ENCODE data around the gene FGR.

DNA sequence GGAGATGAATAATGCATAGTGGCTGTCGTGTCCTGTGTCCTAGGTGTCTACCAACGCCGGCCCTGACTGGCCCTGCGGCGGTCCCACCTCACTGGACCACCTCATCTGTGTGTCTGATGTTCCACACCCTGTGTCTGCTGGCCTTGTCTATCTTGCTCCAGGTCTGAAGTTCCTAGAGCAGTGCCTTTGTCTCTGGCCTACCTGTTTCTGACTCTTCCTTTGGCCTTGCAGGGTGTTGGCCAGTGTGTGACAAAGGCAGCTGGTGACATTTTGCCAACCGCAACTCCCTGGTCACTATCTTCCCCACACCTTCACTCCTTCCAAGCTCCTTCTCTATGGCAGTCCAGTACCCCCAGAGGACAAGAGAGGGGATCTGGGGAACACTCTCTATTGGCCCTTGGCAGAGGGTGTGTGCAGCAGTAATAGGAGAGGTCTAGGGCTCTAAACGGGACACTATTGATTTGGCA is 29.7 kb downstream of the FGR start:
- TF ChIP-seq EZH2phosphoT487 (IDR thresholded peaks at IDR 0.05; ENCODE audit: borderline replicate concordance) (no peak), SIN3A (IDR thresholded peaks at IDR 0.05; ENCODE audit: low read depth) (no peak), JUND (IDR thresholded peaks at IDR 0.05) (no peak), YY1 (IDR thresholded peaks at IDR 0.05; ENCODE audit: extremely low read depth, insufficient replicate concordance, low read depth, low read length) (no peak), POLR2A (IDR thresholded peaks at IDR 0.05; ENCODE audit: borderline replicate concordance, extremely low read depth, insufficient read depth, insufficient read length) (no peak), TCF7L2 (IDR thresholded peaks at IDR 0.05; ENCODE audit: borderline replicate concordance, extremely low read depth, insufficient read depth, insufficient read length) (no peak), CEBPB (IDR thresholded peaks at IDR 0.05; ENCODE audit: low read depth) (no peak), SP1 (IDR thresholded peaks at IDR 0.05; ENCODE audit: low read depth) (no peak), EZH2 (IDR thresholded peaks at IDR 0.05) (no peak)
- TF ChIP-seq, protein P1, sequence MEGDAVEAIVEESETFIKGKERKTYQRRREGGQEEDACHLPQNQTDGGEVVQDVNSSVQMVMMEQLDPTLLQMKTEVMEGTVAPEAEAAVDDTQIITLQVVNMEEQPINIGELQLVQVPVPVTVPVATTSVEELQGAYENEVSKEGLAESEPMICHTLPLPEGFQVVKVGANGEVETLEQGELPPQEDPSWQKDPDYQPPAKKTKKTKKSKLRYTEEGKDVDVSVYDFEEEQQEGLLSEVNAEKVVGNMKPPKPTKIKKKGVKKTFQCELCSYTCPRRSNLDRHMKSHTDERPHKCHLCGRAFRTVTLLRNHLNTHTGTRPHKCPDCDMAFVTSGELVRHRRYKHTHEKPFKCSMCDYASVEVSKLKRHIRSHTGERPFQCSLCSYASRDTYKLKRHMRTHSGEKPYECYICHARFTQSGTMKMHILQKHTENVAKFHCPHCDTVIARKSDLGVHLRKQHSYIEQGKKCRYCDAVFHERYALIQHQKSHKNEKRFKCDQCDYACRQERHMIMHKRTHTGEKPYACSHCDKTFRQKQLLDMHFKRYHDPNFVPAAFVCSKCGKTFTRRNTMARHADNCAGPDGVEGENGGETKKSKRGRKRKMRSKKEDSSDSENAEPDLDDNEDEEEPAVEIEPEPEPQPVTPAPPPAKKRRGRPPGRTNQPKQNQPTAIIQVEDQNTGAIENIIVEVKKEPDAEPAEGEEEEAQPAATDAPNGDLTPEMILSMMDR (IDR thresholded peaks at IDR 0.05 in 2 of 3, conservative IDR thresholded peaks at IDR 0.05 in 1 of 3; ENCODE audit: borderline replicate concordance in 1 of 3, insufficient read depth in 1 of 3, low read depth in 2 of 3, low read length in 2 of 3) = no peak
- TF ChIP-seq, protein P2, sequence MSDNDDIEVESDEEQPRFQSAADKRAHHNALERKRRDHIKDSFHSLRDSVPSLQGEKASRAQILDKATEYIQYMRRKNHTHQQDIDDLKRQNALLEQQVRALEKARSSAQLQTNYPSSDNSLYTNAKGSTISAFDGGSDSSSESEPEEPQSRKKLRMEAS (IDR thresholded peaks at IDR 0.05) = no peak
